Stimulated activated memory B cell treated with anti-CD40 and anti-IgM and Interleukin-4, amounts not matched to agents 10 μg/mL and 1 μg/mL and 100 μg/mL, for 72 hours (primary cell): ENCODE data around the gene PACS1.
A peak's percentile ranks its signal among the peaks of the same experiment; 100 is the strongest.
"Not testable (repeated sequence)": the region's sequence is repeated elsewhere in the genome, so short reads cannot be mapped to it uniquely, and the experiment has no call there.

Experiments
- ATAC-seq: fragments of 150-1000 bp; cut with Tn5 transposase; 2 replicates; pipeline ENCODE4 v1.10.0; 2021
- H3K27ac Mint-ChIP-seq: one replicate; pipeline ENCODE4 v1.8.0; 2022; ENCODE audit warnings: mild to moderate bottlenecking, mixed read lengths
- H3K27me3 Mint-ChIP-seq: one replicate; pipeline ENCODE4 v1.8.0; 2022; ENCODE audit warnings: mixed read lengths
- H3K36me3 Mint-ChIP-seq: one replicate; pipeline ENCODE4 v1.8.0; 2022; ENCODE audit warnings: mixed read lengths
- H3K4me1 Mint-ChIP-seq: one replicate; pipeline ENCODE4 v1.8.0; 2022; ENCODE audit warnings: mixed read lengths
- H3K4me3 Mint-ChIP-seq: one replicate; pipeline ENCODE4 v1.8.0; 2022; ENCODE audit warnings: mild to moderate bottlenecking, moderate library complexity, mixed read lengths
- H3K9me3 Mint-ChIP-seq: one replicate; pipeline ENCODE4 v1.8.0; 2022; ENCODE audit warnings: mixed read lengths

The PACS1 gene

GRCh38 chr11:66069715-66070603 is at the start of gene PACS1:
PACS1 (plus strand) TSS chr11:66070272; CDS start chr11:66070487, 215 bp downstream.
- no peaks in the 10 kb centered on the region for H3K9me3 Mint-ChIP-seq
- peak; percentile 85 for ATAC-seq
- peak within 1 kb of the TSS; percentile 93 for H3K4me3 Mint-ChIP-seq
- peaks cover 57% of the 10 kb centered on the region for H3K36me3 Mint-ChIP-seq
- H3K27ac Mint-ChIP-seq = peak within 1 kb of the TSS; percentile 91
- H3K4me1 Mint-ChIP-seq = peaks cover 63% of the 10 kb centered on the region
- no peaks in the 10 kb centered on the region for H3K27me3 Mint-ChIP-seq

GRCh38 chr11:66020618-66021357 is 49.3 kb upstream of the PACS1 start:
- no peaks in the 10 kb centered on the region for H3K9me3 Mint-ChIP-seq
- H3K4me3 Mint-ChIP-seq = no peak overlapping the region
- H3K36me3 Mint-ChIP-seq = no peaks in the 10 kb centered on the region
- H3K27me3 Mint-ChIP-seq = peaks cover 15% of the 10 kb centered on the region
- H3K27ac Mint-ChIP-seq = no peak overlapping the region
- ATAC-seq = no peak
- H3K4me1 Mint-ChIP-seq = peaks cover 17% of the 10 kb centered on the region

GRCh38 chr11:66022401-66023185 is 47.5 kb upstream of the PACS1 start:
- Mint-ChIP-seq H3K4me3 (peak overlapping the region; percentile 35), H3K36me3 (no peaks in the 10 kb centered on the region), H3K27ac (peak overlapping the region; percentile 18), H3K27me3 (peaks cover 20% of the 10 kb centered on the region), H3K4me1 (peaks cover 17% of the 10 kb centered on the region), H3K9me3 (no peaks in the 10 kb centered on the region)
- ATAC-seq = peak; percentile 77

GRCh38 chr11:66023186-66023440 is 47.0 kb upstream of the PACS1 start:
- H3K36me3 Mint-ChIP-seq, H3K27ac Mint-ChIP-seq, H3K9me3 Mint-ChIP-seq, H3K4me3 Mint-ChIP-seq, ATAC-seq: not testable (repeated sequence)
- H3K27me3 Mint-ChIP-seq = peaks cover 20% of the 10 kb centered on the region
- H3K4me1 Mint-ChIP-seq = peaks cover 17% of the 10 kb centered on the region

GRCh38 chr11:66026017-66026529 is 44.0 kb upstream of the PACS1 start, which contains the start of gene CATSPER1:
CATSPER1 (minus strand) TSS chr11:66026479; CDS start chr11:66026379, 100 bp downstream.
- no peaks in the 10 kb centered on the region for H3K9me3 Mint-ChIP-seq
- H3K4me3 Mint-ChIP-seq = no peak within 1 kb of the TSS
- H3K4me1 Mint-ChIP-seq = peaks cover 9% of the 10 kb centered on the region
- H3K27ac Mint-ChIP-seq = no peak within 1 kb of the TSS
- peaks cover 20% of the 10 kb centered on the region for H3K27me3 Mint-ChIP-seq
- H3K36me3 Mint-ChIP-seq = no peaks in the 10 kb centered on the region
- no peak for ATAC-seq

- Mint-ChIP-seq H3K27me3 (no peaks in the 10 kb centered on the region), H3K4me1 (no peaks in the 10 kb centered on the region), H3K9me3 (no peaks in the 10 kb centered on the region), H3K36me3 (no peaks in the 10 kb centered on the region), H3K4me3 (no peak overlapping the region), H3K27ac (no peak overlapping the region)
- no peak for ATAC-seq
These were observed 36.9 kb upstream of the PACS1 start for GRCh38 chr11:66032957-66033735.

GRCh38 chr11:66035653-66036333 is 34.3 kb upstream of the PACS1 start:
- Mint-ChIP-seq H3K9me3 (no peaks in the 10 kb centered on the region), H3K36me3 (no peaks in the 10 kb centered on the region), H3K4me3 (no peak overlapping the region), H3K4me1 (no peaks in the 10 kb centered on the region), H3K27ac (no peak overlapping the region), H3K27me3 (no peaks in the 10 kb centered on the region)
- ATAC-seq = no peak

- no peaks in the 10 kb centered on the region for H3K4me1 Mint-ChIP-seq
- no peaks in the 10 kb centered on the region for H3K36me3 Mint-ChIP-seq
- ATAC-seq = no peak
- no peaks in the 10 kb centered on the region for H3K9me3 Mint-ChIP-seq
- no peaks in the 10 kb centered on the region for H3K27me3 Mint-ChIP-seq
- no peak overlapping the region for H3K4me3 Mint-ChIP-seq
- H3K27ac Mint-ChIP-seq = no peak overlapping the region
These were observed 33.8 kb upstream of the PACS1 start for GRCh38 chr11:66036334-66036710.

GRCh38 chr11:66037327-66037726 is 32.7 kb upstream of the PACS1 start:
- Mint-ChIP-seq H3K36me3 (no peaks in the 10 kb centered on the region), H3K4me1 (no peaks in the 10 kb centered on the region), H3K27ac (no peak overlapping the region), H3K9me3 (no peaks in the 10 kb centered on the region), H3K4me3 (no peak overlapping the region), H3K27me3 (no peaks in the 10 kb centered on the region)
- ATAC-seq = no peak

GRCh38 chr11:66039765-66040164 is 30.3 kb upstream of the PACS1 start:
- Mint-ChIP-seq H3K27ac (no peak overlapping the region), H3K4me1 (peaks cover 4% of the 10 kb centered on the region), H3K27me3 (no peaks in the 10 kb centered on the region), H3K9me3 (no peaks in the 10 kb centered on the region), H3K4me3 (no peak overlapping the region), H3K36me3 (no peaks in the 10 kb centered on the region)
- no peak for ATAC-seq

GRCh38 chr11:66042227-66042995 is 27.7 kb upstream of the PACS1 start:
- H3K36me3 Mint-ChIP-seq = no peaks in the 10 kb centered on the region
- H3K27ac Mint-ChIP-seq = no peak overlapping the region
- no peak overlapping the region for H3K4me3 Mint-ChIP-seq
- H3K4me1 Mint-ChIP-seq = peaks cover 17% of the 10 kb centered on the region
- no peaks in the 10 kb centered on the region for H3K27me3 Mint-ChIP-seq
- H3K9me3 Mint-ChIP-seq = no peaks in the 10 kb centered on the region
- ATAC-seq = no peak

- ATAC-seq = no peak
- H3K4me1 Mint-ChIP-seq = peaks cover 17% of the 10 kb centered on the region
These were observed 26.8 kb upstream of the PACS1 start for GRCh38 chr11:66042996-66043906.

GRCh38 chr11:66044757-66045156 is 25.3 kb upstream of the PACS1 start:
- Mint-ChIP-seq H3K4me1 (peaks cover 22% of the 10 kb centered on the region), H3K27ac (no peak overlapping the region), H3K4me3 (peak overlapping the region; percentile 45), H3K27me3 (peaks cover 16% of the 10 kb centered on the region), H3K9me3 (no peaks in the 10 kb centered on the region), H3K36me3 (no peaks in the 10 kb centered on the region)
- ATAC-seq = peak; percentile 2

More at GRCh38 chr11:66042996-66043906, 26.8 kb upstream of the PACS1 start:
- Mint-ChIP-seq H3K4me3 (no peak overlapping the region), H3K36me3 (no peaks in the 10 kb centered on the region), H3K27me3 (peaks cover 1% of the 10 kb centered on the region), H3K27ac (no peak overlapping the region), H3K9me3 (no peaks in the 10 kb centered on the region)
